ENCODE results near the gene PLCB4. TPM values are rescaled to one million over a fixed set of nuclear protein-coding genes. Genes with fewer than 3 reads are reported as not detected.

Gene PLCB4
- total RNA-seq, 1 experiment from 2014 or later = 14.9 TPM

DNA sequence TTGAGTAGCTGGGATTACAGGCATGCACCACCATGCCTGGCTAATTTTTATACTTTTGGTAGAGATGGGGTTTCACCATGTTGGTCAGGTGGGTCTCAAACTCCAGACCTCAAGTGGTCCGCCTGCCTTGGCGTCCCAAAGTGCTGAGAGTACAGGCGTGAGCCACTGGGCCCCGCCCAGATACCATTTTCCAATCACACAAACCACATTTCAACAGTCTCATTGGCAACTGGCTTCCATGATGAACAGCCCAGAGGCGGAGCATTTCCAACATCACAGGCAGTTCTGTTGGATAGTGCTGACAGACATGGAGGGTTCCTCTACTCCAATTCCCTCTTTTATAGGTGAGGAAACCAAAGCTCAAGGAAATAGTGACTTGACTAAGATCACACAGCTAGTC is 43.9 kb upstream of the PLCB4 start:
- no peaks in the 10 kb centered on the region; the same call in 1 of the 2 replicates for H3K9me3 ChIP-seq (ENCODE audit: insufficient read depth, low read depth)
- peak overlapping the region; percentile 68; the same call in 1 of the 2 replicates for H2AFZ ChIP-seq
- TF ChIP-seq EZH2 (IDR thresholded peaks at IDR 0.05; ENCODE audit: low read depth) = no peak
- TF ChIP-seq, protein P1, sequence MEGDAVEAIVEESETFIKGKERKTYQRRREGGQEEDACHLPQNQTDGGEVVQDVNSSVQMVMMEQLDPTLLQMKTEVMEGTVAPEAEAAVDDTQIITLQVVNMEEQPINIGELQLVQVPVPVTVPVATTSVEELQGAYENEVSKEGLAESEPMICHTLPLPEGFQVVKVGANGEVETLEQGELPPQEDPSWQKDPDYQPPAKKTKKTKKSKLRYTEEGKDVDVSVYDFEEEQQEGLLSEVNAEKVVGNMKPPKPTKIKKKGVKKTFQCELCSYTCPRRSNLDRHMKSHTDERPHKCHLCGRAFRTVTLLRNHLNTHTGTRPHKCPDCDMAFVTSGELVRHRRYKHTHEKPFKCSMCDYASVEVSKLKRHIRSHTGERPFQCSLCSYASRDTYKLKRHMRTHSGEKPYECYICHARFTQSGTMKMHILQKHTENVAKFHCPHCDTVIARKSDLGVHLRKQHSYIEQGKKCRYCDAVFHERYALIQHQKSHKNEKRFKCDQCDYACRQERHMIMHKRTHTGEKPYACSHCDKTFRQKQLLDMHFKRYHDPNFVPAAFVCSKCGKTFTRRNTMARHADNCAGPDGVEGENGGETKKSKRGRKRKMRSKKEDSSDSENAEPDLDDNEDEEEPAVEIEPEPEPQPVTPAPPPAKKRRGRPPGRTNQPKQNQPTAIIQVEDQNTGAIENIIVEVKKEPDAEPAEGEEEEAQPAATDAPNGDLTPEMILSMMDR (conservative IDR thresholded peaks at IDR 0.05) = no peak
- H3K27ac ChIP-seq = no peak overlapping the region
- no peak overlapping the region for H3K4me3 ChIP-seq
- H3K9me2 ChIP-seq (ENCODE audit: insufficient read depth) = no peaks in the 10 kb centered on the region; the same call in 1 of the 2 replicates
- peaks cover 11% of the 10 kb centered on the region for H3K4me1 ChIP-seq (replicated peaks; ENCODE audit: insufficient read depth)
- no peaks in the 10 kb centered on the region for H4K20me1 ChIP-seq (ENCODE audit: insufficient read depth)
- no peaks in the 10 kb centered on the region for H3K27me3 ChIP-seq (ENCODE audit: insufficient read depth, low read depth)
- ChIA-PET POLR2A (ENCODE audit: unreplicated experiment) (interaction anchor here (0.6 to 0.7 kb wide), 2 partner anchors 131 to 165 kb away, joined by 4 to 6 read pairs; no protein-coding TSS in a partner anchor), CTCF (no interaction called here)
- no peaks in the 10 kb centered on the region for H3K79me2 ChIP-seq (ENCODE audit: low read depth)
- H3F3A ChIP-seq (ENCODE audit: insufficient read depth, low read depth) = no peaks in the 10 kb centered on the region
- no peaks in the 10 kb centered on the region for H3K36me3 ChIP-seq (ENCODE audit: low read depth)
- DNase-seq = no peak
- no peak overlapping the region for H3K4me2 ChIP-seq
- TSS peak; percentile 36 for BruUV-seq (replicated peaks)
- intact Hi-C loops (cut with micrococcal nuclease; ENCODE audit: unreplicated experiment) = no loop called here

DNA sequence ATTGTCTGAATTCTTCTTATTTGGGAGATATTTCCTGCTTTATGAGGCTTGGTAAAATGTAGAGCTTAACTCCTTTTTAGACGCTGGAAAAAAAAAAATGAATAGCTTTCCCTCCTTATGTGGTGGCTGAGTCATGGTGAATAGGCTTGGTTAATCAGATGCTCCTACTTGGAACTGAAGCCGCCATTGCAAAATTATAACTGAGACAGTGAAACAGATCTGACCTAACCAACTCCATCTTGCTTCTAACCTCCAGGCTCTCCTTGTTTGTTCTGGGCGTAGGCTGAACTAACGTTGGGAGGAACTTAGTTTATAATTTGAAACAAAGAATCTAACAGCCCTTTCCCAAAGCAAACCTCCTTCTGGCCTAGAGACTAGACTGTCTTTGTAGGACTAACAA is 43.2 kb upstream of the PLCB4 start:
- CTCF ChIA-PET = no interaction called here
- Histone ChIP-seq H3K36me3 (ENCODE audit: low read depth) (no peaks in the 10 kb centered on the region), H3K4me3 (no peak overlapping the region), H3K9me3 (ENCODE audit: insufficient read depth, low read depth) (no peaks in the 10 kb centered on the region; the same call in 1 of the 2 replicates), H4K20me1 (ENCODE audit: insufficient read depth) (no peaks in the 10 kb centered on the region), H3K9me2 (ENCODE audit: insufficient read depth) (no peaks in the 10 kb centered on the region; the same call in 1 of the 2 replicates), H3K4me1 (replicated peaks; ENCODE audit: insufficient read depth) (peaks cover 11% of the 10 kb centered on the region), H3K4me2 (no peak overlapping the region), H3F3A (ENCODE audit: insufficient read depth, low read depth) (no peaks in the 10 kb centered on the region), H2AFZ (peak overlapping the region; percentile 68; the same call in 1 of the 2 replicates), H3K27me3 (ENCODE audit: insufficient read depth, low read depth) (no peaks in the 10 kb centered on the region), H3K27ac (no peak overlapping the region), H3K79me2 (ENCODE audit: low read depth) (no peaks in the 10 kb centered on the region)
- no TSS peak for BruUV-seq (replicated peaks)
- intact Hi-C loops (cut with micrococcal nuclease; ENCODE audit: unreplicated experiment) = no loop called here
- no peak for DNase-seq
- POLR2A ChIA-PET (ENCODE audit: unreplicated experiment) = interaction anchor here (0.6 to 0.7 kb wide), 2 partner anchors 130 to 166 kb away, joined by 4 to 6 read pairs; no protein-coding TSS in a partner anchor
- no peak for TF ChIP-seq EZH2 (IDR thresholded peaks at IDR 0.05; ENCODE audit: low read depth)
- TF ChIP-seq, protein P1 (conservative IDR thresholded peaks at IDR 0.05) = no peak

DNA sequence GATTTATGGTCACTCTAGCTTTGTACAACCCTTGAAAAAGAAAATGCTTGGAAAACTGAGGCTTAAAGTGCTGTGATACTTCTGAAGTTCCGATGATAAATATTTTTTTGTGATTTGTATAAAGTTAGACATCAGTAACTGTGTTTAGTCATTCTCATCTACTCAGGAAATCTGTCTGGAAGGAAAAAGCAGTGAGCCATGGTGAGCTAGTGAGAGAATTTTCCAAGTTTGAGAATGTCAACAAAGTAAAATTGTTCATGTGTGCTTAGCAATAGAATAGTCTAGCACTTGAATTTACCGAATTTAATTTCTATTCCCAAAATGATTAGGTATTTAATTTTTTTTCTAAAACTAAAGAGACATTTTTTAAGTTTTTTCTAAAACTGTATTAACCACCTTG is 41.3 kb upstream of the PLCB4 start:
- Histone ChIP-seq H3K4me3 (no peak overlapping the region), H3K79me2 (ENCODE audit: low read depth) (no peaks in the 10 kb centered on the region), H3K4me1 (replicated peaks; ENCODE audit: insufficient read depth) (peaks cover 7% of the 10 kb centered on the region), H3F3A (ENCODE audit: insufficient read depth, low read depth) (no peaks in the 10 kb centered on the region), H3K9me3 (ENCODE audit: insufficient read depth, low read depth) (no peaks in the 10 kb centered on the region; the same call in 1 of the 2 replicates), H3K4me2 (no peak overlapping the region), H2AFZ (no peak overlapping the region), H4K20me1 (ENCODE audit: insufficient read depth) (no peaks in the 10 kb centered on the region), H3K27ac (no peak overlapping the region), H3K9me2 (ENCODE audit: insufficient read depth) (no peaks in the 10 kb centered on the region; the same call in 1 of the 2 replicates), H3K36me3 (ENCODE audit: low read depth) (no peaks in the 10 kb centered on the region), H3K27me3 (ENCODE audit: insufficient read depth, low read depth) (no peaks in the 10 kb centered on the region)
- ChIA-PET POLR2A (ENCODE audit: unreplicated experiment) (no interaction called here), CTCF (no interaction called here)
- no peak for TF ChIP-seq EZH2 (IDR thresholded peaks at IDR 0.05; ENCODE audit: low read depth)
- TF ChIP-seq, protein P1 (conservative IDR thresholded peaks at IDR 0.05) = no peak
- no peak for DNase-seq
- intact Hi-C loops (cut with micrococcal nuclease; ENCODE audit: unreplicated experiment) = no loop called here
- BruUV-seq (replicated peaks) = no TSS peak

Data from PC-9 (cell line).